WTC11 (cell line): Measurements from ENCODE around the gene MED12. TPM values are rescaled to one million over a fixed set of nuclear protein-coding genes. Genes with fewer than 3 reads are reported as not detected.

ENCODE experiments used
- ATAC-seq: fragments of 200-7000 bp; cut with Tn5 transposase; 2 replicates; pipeline ENCODE4 v1.10.0; 2021; ENCODE audit warnings: mild to moderate bottlenecking, moderate library complexity
- CTCF ChIA-PET: fragments of 300-600 bp; sonication (Branson Sonifier 250); formaldehyde crosslinking; loops from one replicate; lab custom pipeline; 2021; ENCODE audit warnings: antibody characterized with exemption; lab: Charles Lee
- POLR2A ChIA-PET: fragments of 350-600 bp; sonication (Branson Sonifier 250); formaldehyde crosslinking; loops from one replicate; lab custom pipeline; 2021; ENCODE audit warnings: antibody characterized with exemption; lab: Charles Lee
- DNase-seq: peaks from one replicate; pipeline ENCODE4 v3.0.0; 2021; ENCODE audit warnings: low spot score
- H3K27ac Mint-ChIP-seq: 2 replicates; pipeline ENCODE4 v1.8.0; 2021; ENCODE audit warnings: mixed read lengths
- H3K27me3 Mint-ChIP-seq: 2 replicates; pipeline ENCODE4 v1.8.0; 2021; ENCODE audit warnings: low read depth, mild to moderate bottlenecking, moderate library complexity, mixed read lengths
- H3K36me3 Mint-ChIP-seq: 2 replicates; pipeline ENCODE4 v1.8.0; 2021; ENCODE audit warnings: mixed read lengths
- H3K4me1 Mint-ChIP-seq: 2 replicates; pipeline ENCODE4 v1.8.0; 2022; ENCODE audit warnings: mixed read lengths
- H3K4me3 Mint-ChIP-seq: 2 replicates; pipeline ENCODE4 v1.8.0; 2021; ENCODE audit warnings: mild to moderate bottlenecking, moderate library complexity, mixed read lengths
- H3K9me3 Mint-ChIP-seq: 2 replicates; pipeline ENCODE4 v1.8.0; 2021; ENCODE audit warnings: mixed read lengths
- ARID4B ChIP-seq: sonication (generic); formaldehyde crosslinking; IDR thresholded peaks from 2 replicates; pipeline ENCODE4 v1.8.0; 2023; ENCODE audit warnings: missing genetic modification reagents, mild to moderate bottlenecking, borderline replicate concordance
- ATF1 ChIP-seq: sonication (generic); formaldehyde crosslinking; IDR thresholded peaks from 2 replicates; pipeline ENCODE4 v1.8.1; 2023; ENCODE audit warnings: mild to moderate bottlenecking, moderate library complexity, missing genetic modification reagents
- ATF3 ChIP-seq: sonication (generic); formaldehyde crosslinking; conservative IDR thresholded peaks from 2 replicates; pipeline ENCODE4 v1.8.1; 2022; ENCODE audit warnings: mild to moderate bottlenecking, missing genetic modification reagents
- ELF4 ChIP-seq: sonication (generic); formaldehyde crosslinking; IDR thresholded peaks from 2 replicates; pipeline ENCODE4 v1.8.1; 2022; ENCODE audit warnings: low read depth, mild to moderate bottlenecking, moderate library complexity, missing genetic modification reagents
- EMX1 ChIP-seq: fragments of 250-450 bp; sonication (Bioruptor Pico); IDR thresholded peaks from 2 replicates; pipeline ENCODE4 v1.8.0; 2021; ENCODE audit warnings: mild to moderate bottlenecking
- GABPB1 ChIP-seq: sonication (generic); formaldehyde crosslinking; IDR thresholded peaks from 2 replicates; pipeline ENCODE4 v1.8.1; 2023; ENCODE audit warnings: mild to moderate bottlenecking, missing genetic modification reagents
- HMGA2 ChIP-seq: fragments of 250-450 bp; sonication (Bioruptor Pico); IDR thresholded peaks from 2 replicates; pipeline ENCODE4 v1.4.0; 2021; ENCODE audit warnings: mild to moderate bottlenecking, moderate library complexity
- HMGXB4 ChIP-seq: sonication (generic); formaldehyde crosslinking; IDR thresholded peaks from 2 replicates; pipeline ENCODE4 v1.8.1; 2023; ENCODE audit warnings: mild to moderate bottlenecking, moderate library complexity, missing genetic modification reagents
- IRF2 ChIP-seq: sonication (generic); formaldehyde crosslinking; IDR thresholded peaks from 2 replicates; pipeline ENCODE4 v1.8.0; 2022; ENCODE audit warnings: low read depth, missing genetic modification reagents, borderline replicate concordance
- JAZF1 ChIP-seq: fragments of 250-450 bp; sonication (Bioruptor Pico); IDR thresholded peaks from 2 replicates; pipeline ENCODE4 v1.9.0; 2021; ENCODE audit warnings: moderate library complexity, mild to moderate bottlenecking, inconsistent platforms
- KAT7 ChIP-seq: sonication (generic); formaldehyde crosslinking; IDR thresholded peaks from 2 replicates; pipeline ENCODE4 v1.8.1; 2023; ENCODE audit warnings: missing genetic modification reagents, mild to moderate bottlenecking, borderline replicate concordance
- MLX ChIP-seq: sonication (generic); formaldehyde crosslinking; IDR thresholded peaks from 2 replicates; pipeline ENCODE4 v1.8.1; 2023; ENCODE audit warnings: mild to moderate bottlenecking, missing genetic modification reagents, moderate library complexity
- NR2C2 ChIP-seq: sonication (generic); formaldehyde crosslinking; IDR thresholded peaks from 2 replicates; pipeline ENCODE4 v1.8.0; 2022; ENCODE audit warnings: mild to moderate bottlenecking, missing genetic modification reagents
- NR3C1 ChIP-seq: sonication (generic); formaldehyde crosslinking; conservative IDR thresholded peaks from 2 replicates; pipeline ENCODE4 v1.8.1; 2023; ENCODE audit warnings: low read depth, mild to moderate bottlenecking, missing genetic modification reagents
- OVOL2 ChIP-seq: fragments of 250-450 bp; sonication (Bioruptor Pico); IDR thresholded peaks from 2 replicates; pipeline ENCODE4 v1.9.0; 2021; ENCODE audit warnings: mild to moderate bottlenecking, borderline replicate concordance
- TEAD4 ChIP-seq: sonication (generic); formaldehyde crosslinking; IDR thresholded peaks from 2 replicates; pipeline ENCODE4 v1.8.0; 2022; ENCODE audit warnings: mild to moderate bottlenecking, missing genetic modification reagents
- ZBTB21 ChIP-seq: sonication (generic); formaldehyde crosslinking; IDR thresholded peaks from 2 replicates; pipeline ENCODE4 v1.8.1; 2023; ENCODE audit warnings: mild to moderate bottlenecking, missing genetic modification reagents, borderline replicate concordance
- ZBTB43 ChIP-seq: sonication (generic); formaldehyde crosslinking; IDR thresholded peaks from 2 replicates; pipeline ENCODE4 v1.8.1; 2023; ENCODE audit warnings: mild to moderate bottlenecking, missing genetic modification reagents
- ZNF512 ChIP-seq: sonication (generic); formaldehyde crosslinking; IDR thresholded peaks from 2 replicates; pipeline ENCODE4 v1.8.1; 2022; ENCODE audit warnings: missing genetic modification reagents, borderline replicate concordance
- ZSCAN18 ChIP-seq: fragments of 250-450 bp; sonication (Bioruptor Pico); IDR thresholded peaks from 2 replicates; pipeline ENCODE4 v2.1.2; 2022; ENCODE audit warnings: mild to moderate bottlenecking, moderate library complexity
- total RNA-seq: library from RNA; stranded (reverse); gene quantifications from 3 replicates; pipeline ENCODE4 v1.2.3, GENCODE V29; 2021

MED12 gene
- total RNA-seq, 1 experiment from 2014 or later: 35.6 TPM

- H3K36me3 Mint-ChIP-seq: no peaks in the 10 kb centered on the region
- peaks cover 31% of the 10 kb centered on the region for H3K4me1 Mint-ChIP-seq
- DNase-seq: no peak
- no peaks in the 10 kb centered on the region for H3K27me3 Mint-ChIP-seq
- peak overlapping the region; percentile 98 for H3K27ac Mint-ChIP-seq
- ATAC-seq: no peak
- CTCF ChIA-PET: interaction anchor here (1.0 to 1.3 kb wide), 2 partner anchors 184 to 213 kb away, joined by 3 to 7 read pairs; no protein-coding TSS in a partner anchor
- peak overlapping the region; percentile 73 for H3K4me3 Mint-ChIP-seq
- TF ChIP-seq ZNF512 (CRISPR knock-in tag) (no peak), ZBTB21 (no peak), ZSCAN18 (CRISPR knock-in tag) (no peak), EMX1 (CRISPR knock-in tag) (no peak), HMGXB4 (no peak), GABPB1 (CRISPR knock-in tag) (no peak), NR3C1 (CRISPR knock-in tag) (no peak), HMGA2 (CRISPR knock-in tag) (no peak), NR2C2 (CRISPR knock-in tag) (no peak), TEAD4 (CRISPR knock-in tag) (no peak), ATF3 (no peak)
- TF ChIP-seq, all 79 proteins: peak for 0
- no peaks in the 10 kb centered on the region for H3K9me3 Mint-ChIP-seq
- POLR2A ChIA-PET: interaction anchor here (0.7 to 2.3 kb wide), 10 partner anchors 9 to 183 kb away, joined by 3 to 21 read pairs (median 4); partner anchors contain the start of genes NLGN3, NONO and TAF1
Observed at GRCh38 chrX:71182871-71183270, 64.5 kb downstream of the MED12 start.

GRCh38 chrX:71183341-71183740 is 64.9 kb downstream of the MED12 start:
- no peak for DNase-seq

More at GRCh38 chrX:71183341-71183740, 64.9 kb downstream of the MED12 start:
- Mint-ChIP-seq H3K9me3 (no peaks in the 10 kb centered on the region), H3K4me3 (no peak overlapping the region), H3K27me3 (no peaks in the 10 kb centered on the region), H3K36me3 (no peaks in the 10 kb centered on the region), H3K4me1 (peaks cover 28% of the 10 kb centered on the region), H3K27ac (peak overlapping the region; percentile 98; the same call in 1 of the 2 replicates)
- POLR2A ChIA-PET: interaction anchor here (1.0 to 2.3 kb wide), 6 partner anchors 10 to 183 kb away, joined by 3 to 21 read pairs (median 8); partner anchors contain the start of genes NONO and TAF1
- no peak for ATAC-seq
- CTCF ChIA-PET: interaction anchor here (1.0 to 1.3 kb wide), 2 partner anchors 185 to 213 kb away, joined by 3 to 7 read pairs; no protein-coding TSS in a partner anchor
- TF ChIP-seq ZBTB43 (CRISPR knock-in tag): no peak
- no peak for TF ChIP-seq NR3C1 (CRISPR knock-in tag)
- TF ChIP-seq MLX (CRISPR knock-in tag): no peak
- TF ChIP-seq IRF2 (CRISPR knock-in tag): no peak
- TF ChIP-seq OVOL2: no peak
- TF ChIP-seq ARID4B: no peak
- no peak for TF ChIP-seq ELF4
- no peak for TF ChIP-seq JAZF1 (CRISPR knock-in tag)
- no peak for TF ChIP-seq ATF1 (CRISPR knock-in tag)
- no peak for TF ChIP-seq HMGXB4
- no peak for TF ChIP-seq KAT7 (CRISPR knock-in tag)
